H9 (cell line): ENCODE data around the gene SLC6A7. TPM values are rescaled to one million over a fixed set of nuclear protein-coding genes. Genes with fewer than 3 reads are reported as not detected.

Experiments
- DNase-seq: peaks from one replicate; pipeline ENCODE4 v3.0.0-alpha.2; 2017
- H2AFZ ChIP-seq: one replicate; pipeline ENCODE4 v1.6.1; 2013; ENCODE audit warnings: mild to moderate bottlenecking, low read length, control low read depth, moderate library complexity
- H2AK5ac ChIP-seq: 2 replicates; pipeline ENCODE4 v1.6.1; 2013; ENCODE audit warnings: low read length, control low read depth, mixed read lengths; ENCODE audit not compliant: insufficient read length
- H2BK120ac ChIP-seq: one replicate; pipeline ENCODE4 v1.6.1; 2013; ENCODE audit warnings: low read depth, mild to moderate bottlenecking, low read length, control low read depth, inconsistent platforms; ENCODE audit not compliant: poor library complexity, severe bottlenecking
- H2BK12ac ChIP-seq: 2 replicates; pipeline ENCODE4 v1.6.1; 2013; ENCODE audit warnings: low read length, control low read depth, mixed read lengths, low read depth; ENCODE audit not compliant: insufficient read length
- H2BK15ac ChIP-seq: 2 replicates; pipeline ENCODE4 v1.6.1; 2013; ENCODE audit warnings: low read depth, low read length, control low read depth
- H2BK20ac ChIP-seq: one replicate; pipeline ENCODE4 v1.6.1; 2013; ENCODE audit warnings: low read depth, mild to moderate bottlenecking, low read length, control low read depth, inconsistent platforms; ENCODE audit not compliant: poor library complexity, severe bottlenecking
- H2BK5ac ChIP-seq: 2 replicates; pipeline ENCODE4 v1.6.1; 2013; ENCODE audit warnings: low read length, control low read depth, mixed read lengths; ENCODE audit not compliant: insufficient read length
- H3K14ac ChIP-seq: 2 replicates; pipeline ENCODE4 v1.6.1; 2013; ENCODE audit warnings: low read length, control low read depth; ENCODE audit not compliant: insufficient read depth
- H3K18ac ChIP-seq: 2 replicates; pipeline ENCODE4 v1.6.1; 2013; ENCODE audit warnings: low read depth, mild to moderate bottlenecking, mixed read lengths, low read length, control low read depth; ENCODE audit not compliant: insufficient read length
- H3K23ac ChIP-seq: 2 replicates; pipeline ENCODE4 v1.6.1; 2013; ENCODE audit warnings: low read length, control low read depth, mixed read lengths, low read depth; ENCODE audit not compliant: insufficient read length
- H3K23me2 ChIP-seq: 2 replicates; pipeline ENCODE4 v1.6.1; 2013; ENCODE audit warnings: low read depth, mild to moderate bottlenecking, mixed read lengths, low read length, control low read depth; ENCODE audit not compliant: insufficient read length, poor library complexity, severe bottlenecking
- H3K27ac ChIP-seq: 2 replicates; pipeline ENCODE4 v1.5.1; 2013; ENCODE audit warnings: low read length, control low read depth, mixed read lengths, low read depth; ENCODE audit not compliant: insufficient read length
- H3K27me3 ChIP-seq: 2 replicates; pipeline ENCODE4 v1.6.1; 2013; ENCODE audit warnings: low read length, control low read depth, inconsistent platforms; ENCODE audit not compliant: insufficient read depth
- H3K4ac ChIP-seq: 2 replicates; pipeline ENCODE4 v1.6.1; 2013; ENCODE audit warnings: low read depth, mild to moderate bottlenecking, control low read depth, inconsistent platforms, low read length, moderate library complexity
- H3K4me1 ChIP-seq: 2 replicates; pipeline ENCODE4 v1.6.1; 2013; ENCODE audit warnings: low read length, control low read depth, inconsistent platforms; ENCODE audit not compliant: insufficient read depth
- H3K4me2 ChIP-seq: 2 replicates; pipeline ENCODE4 v1.6.1; 2013; ENCODE audit warnings: low read length, control low read depth, mixed read lengths; ENCODE audit not compliant: insufficient read length, insufficient read depth
- H3K56ac ChIP-seq: 2 replicates; pipeline ENCODE4 v1.6.1; 2013; ENCODE audit warnings: low read depth, mild to moderate bottlenecking, mixed read lengths, low read length, control low read depth; ENCODE audit not compliant: insufficient read length
- H3K79me1 ChIP-seq: 2 replicates; pipeline ENCODE4 v1.6.1; 2013; ENCODE audit warnings: low read depth, mild to moderate bottlenecking, moderate library complexity, low read length, control low read depth, inconsistent platforms; ENCODE audit not compliant: insufficient read depth, poor library complexity, severe bottlenecking
- H3K79me2 ChIP-seq: 2 replicates; pipeline ENCODE4 v1.6.1; 2013; ENCODE audit warnings: low read length, control low read depth, inconsistent platforms; ENCODE audit not compliant: insufficient read depth
- H3K9ac ChIP-seq: 2 replicates; pipeline ENCODE4 v1.6.1; 2013; ENCODE audit warnings: low read length, control low read depth, mixed read lengths; ENCODE audit not compliant: insufficient read length; ENCODE audit errors: extremely low read depth
- H3K9me3 ChIP-seq: one replicate; pipeline ENCODE4 v1.6.1; 2013; ENCODE audit warnings: low read depth, low read length, inconsistent platforms; ENCODE audit not compliant: control insufficient read depth
- H3T11ph ChIP-seq: one replicate; pipeline ENCODE4 v1.6.1; 2013; ENCODE audit warnings: mild to moderate bottlenecking, low read length, control low read depth, inconsistent platforms
- H4K20me1 ChIP-seq: one replicate; pipeline ENCODE4 v1.6.1; 2013; ENCODE audit not compliant: control insufficient read depth, insufficient read length, insufficient read depth
- H4K5ac ChIP-seq: 2 replicates; pipeline ENCODE4 v1.6.1; 2013; ENCODE audit warnings: low read depth, mild to moderate bottlenecking, mixed read lengths, low read length, control low read depth; ENCODE audit not compliant: insufficient read length
- H4K8ac ChIP-seq: replicated peaks from 2 replicates; pipeline ENCODE4 v1.6.1; 2013; ENCODE audit warnings: low read length, control low read depth, mixed read lengths, low read depth; ENCODE audit not compliant: insufficient read length
- H4K91ac ChIP-seq: 2 replicates; pipeline ENCODE4 v1.6.1; 2013; ENCODE audit warnings: low read depth, mild to moderate bottlenecking, moderate library complexity, mixed read lengths, low read length, control low read depth; ENCODE audit not compliant: insufficient read length
- H3K27ac Mint-ChIP-seq, 3 experiments: 2 replicates in 2 of 3; 3 replicates in 1 of 3; pipeline ENCODE4 v1.8.0; 2020 to 2021; ENCODE audit warnings: mixed read lengths in 3 of 3, mild to moderate bottlenecking in 1 of 3, moderate library complexity in 1 of 3
- H3K27me3 Mint-ChIP-seq: 2 replicates; pipeline ENCODE4 v1.8.0; 2021; ENCODE audit warnings: low read depth, mild to moderate bottlenecking, moderate library complexity, mixed read lengths
- H3K36me3 Mint-ChIP-seq, 3 experiments: 2 replicates in 2 of 3; 3 replicates in 1 of 3; pipeline ENCODE4 v1.8.0; 2020 to 2021; ENCODE audit warnings: low read depth in 3 of 3, mixed read lengths in 3 of 3; ENCODE audit not compliant: insufficient read depth in 1 of 3
- H3K4me1 Mint-ChIP-seq, 2 experiments: 2 replicates each; pipeline ENCODE4 v1.8.0; 2020; ENCODE audit warnings: mixed read lengths in 2 of 2
- H3K4me3 Mint-ChIP-seq, 2 experiments: 2 replicates in 1 of 2; 3 replicates in 1 of 2; pipeline ENCODE4 v1.8.0; 2020 to 2021; ENCODE audit warnings: mild to moderate bottlenecking in 2 of 2, mixed read lengths in 2 of 2, moderate library complexity in 1 of 2
- H3K9me3 Mint-ChIP-seq, 2 experiments: 2 replicates in 1 of 2; 3 replicates in 1 of 2; pipeline ENCODE4 v1.8.0; 2020; ENCODE audit warnings: mild to moderate bottlenecking in 2 of 2, mixed read lengths in 2 of 2, moderate library complexity in 1 of 2
- WGBS: extraction: QIAGEN DNeasy Blood & Tissue Kit; methylation state at CpG from one replicate; pipeline ENCODE4 v1.1.7; 2013; ENCODE audit warnings: missing lambda C conversion rate, low lambda C conversion rate, mixed read lengths; ENCODE audit not compliant: insufficient read length; ENCODE audit errors: extremely low coverage; 5-methylcytosine and 5-hydroxymethylcytosine counted together
- total RNA-seq: library from RNA; stranded (reverse); gene quantifications from 2 replicates; pipeline ENCODE4 v1.2.1, GENCODE V29; 2021
- TF ChIP-seq, protein P1 (sequence below): fragments of 200-600 bp; sonication (generic); conservative IDR thresholded peaks from 3 replicates; pipeline ENCODE4 v1.8.0; 2021; ENCODE audit warnings: antibody characterized with exemption, mild to moderate bottlenecking

The SLC6A7 gene
- total RNA-seq, 1 experiment from 2014 or later: not detected

GRCh38 chr5:150167908-150168307 lies 22.0 kb upstream of the SLC6A7 start:
- Histone ChIP-seq H3K27me3 (peaks cover 63% of the 10 kb centered on the region), H2BK15ac (no peak overlapping the region), H3K9me3 (no peaks in the 10 kb centered on the region), H4K20me1 (no peaks in the 10 kb centered on the region), H3K9ac (no peak overlapping the region), H3K23me2 (no peaks in the 10 kb centered on the region), H3K4me1 (no peaks in the 10 kb centered on the region), H3K18ac (no peak overlapping the region), H2BK120ac (no peak overlapping the region), H4K5ac (no peak overlapping the region), H3K27ac (no peak overlapping the region), H3K14ac (no peak overlapping the region), H2AFZ (no peak overlapping the region), H2AK5ac (no peak overlapping the region), H2BK12ac (no peak overlapping the region), H3K23ac (no peak overlapping the region), H3K4me2 (no peak overlapping the region), H2BK5ac (no peak overlapping the region), H3K4ac (no peak overlapping the region), H3K79me2 (no peaks in the 10 kb centered on the region), H4K91ac (no peak overlapping the region), H4K8ac (no peak overlapping the region), H3T11ph (no peak overlapping the region), H3K79me1 (no peaks in the 10 kb centered on the region), H3K56ac (no peak overlapping the region), H2BK20ac (no peak overlapping the region)
- Mint-ChIP-seq H3K9me3 (peaks cover 3 to 6% of the 10 kb centered on the region in 2 experiments; a peak in 2 of 5 replicates), H3K27ac (no peak overlapping the region), H3K36me3 (no peaks in the 10 kb centered on the region), H3K27me3 (peaks cover 99% of the 10 kb centered on the region), H3K4me3 (no peak overlapping the region), H3K4me1 (peaks cover 13 to 20% of the 10 kb centered on the region in 2 experiments)
- DNase-seq: peak; percentile 54
- TF ChIP-seq, protein P1, sequence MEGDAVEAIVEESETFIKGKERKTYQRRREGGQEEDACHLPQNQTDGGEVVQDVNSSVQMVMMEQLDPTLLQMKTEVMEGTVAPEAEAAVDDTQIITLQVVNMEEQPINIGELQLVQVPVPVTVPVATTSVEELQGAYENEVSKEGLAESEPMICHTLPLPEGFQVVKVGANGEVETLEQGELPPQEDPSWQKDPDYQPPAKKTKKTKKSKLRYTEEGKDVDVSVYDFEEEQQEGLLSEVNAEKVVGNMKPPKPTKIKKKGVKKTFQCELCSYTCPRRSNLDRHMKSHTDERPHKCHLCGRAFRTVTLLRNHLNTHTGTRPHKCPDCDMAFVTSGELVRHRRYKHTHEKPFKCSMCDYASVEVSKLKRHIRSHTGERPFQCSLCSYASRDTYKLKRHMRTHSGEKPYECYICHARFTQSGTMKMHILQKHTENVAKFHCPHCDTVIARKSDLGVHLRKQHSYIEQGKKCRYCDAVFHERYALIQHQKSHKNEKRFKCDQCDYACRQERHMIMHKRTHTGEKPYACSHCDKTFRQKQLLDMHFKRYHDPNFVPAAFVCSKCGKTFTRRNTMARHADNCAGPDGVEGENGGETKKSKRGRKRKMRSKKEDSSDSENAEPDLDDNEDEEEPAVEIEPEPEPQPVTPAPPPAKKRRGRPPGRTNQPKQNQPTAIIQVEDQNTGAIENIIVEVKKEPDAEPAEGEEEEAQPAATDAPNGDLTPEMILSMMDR: peak; percentile 67
- no CpG with 5 or more reads among the region's 14 CpGs for WGBS
